ENCODE results near the gene MAPK4.
"Not testable (repeated sequence)": the region's sequence is repeated elsewhere in the genome, so short reads cannot be mapped to it uniquely, and the experiment has no call there.

The MAPK4 gene

GRCh38 chr18:50602466-50602865 is 42.6 kb downstream of the MAPK4 start:
- H3K9ac ChIP-seq (ENCODE audit: insufficient read length, low read depth): no peak overlapping the region
- no peak overlapping the region for H3K4me3 ChIP-seq (ENCODE audit: insufficient read length, low read depth)
- H3K9me3 ChIP-seq (ENCODE audit: insufficient read depth, low read length): no peaks in the 10 kb centered on the region
- H3K4me1 ChIP-seq (ENCODE audit: insufficient read depth, insufficient read length): no peaks in the 10 kb centered on the region
- no peaks in the 10 kb centered on the region for H3K36me3 ChIP-seq (ENCODE audit: insufficient read depth, insufficient read length, low read length)
- no peak for DNase-seq (ENCODE audit: low read depth, low spot score)
- TF ChIP-seq SUZ12 (IDR thresholded peaks at IDR 0.05; ENCODE audit: extremely low read depth, insufficient read depth, insufficient read length) (no peak), ZNF274 (IDR thresholded peaks at IDR 0.05; ENCODE audit: low read depth, low read length) (no peak), YY1 (IDR thresholded peaks at IDR 0.05; ENCODE audit: insufficient read depth, insufficient read length) (no peak)
- no peaks in the 10 kb centered on the region for H3K27me3 ChIP-seq (ENCODE audit: insufficient read depth, insufficient read length)

GRCh38 chr18:50606609-50607008 is 46.7 kb downstream of the MAPK4 start:
- H3K27me3 ChIP-seq (ENCODE audit: insufficient read depth, insufficient read length): no peaks in the 10 kb centered on the region
- H3K4me3 ChIP-seq (ENCODE audit: insufficient read length, low read depth): no peak overlapping the region
- no peaks in the 10 kb centered on the region for H3K4me1 ChIP-seq (ENCODE audit: insufficient read depth, insufficient read length)
- DNase-seq (ENCODE audit: low read depth, low spot score): no peak
- H3K36me3 ChIP-seq (ENCODE audit: insufficient read depth, insufficient read length, low read length): no peaks in the 10 kb centered on the region
- no peak overlapping the region for H3K9ac ChIP-seq (ENCODE audit: insufficient read length, low read depth)
- no peak for TF ChIP-seq YY1 (IDR thresholded peaks at IDR 0.05; ENCODE audit: insufficient read depth, insufficient read length)
- no peak for TF ChIP-seq ZNF274 (IDR thresholded peaks at IDR 0.05; ENCODE audit: low read depth, low read length)
- no peak for TF ChIP-seq SUZ12 (IDR thresholded peaks at IDR 0.05; ENCODE audit: extremely low read depth, insufficient read depth, insufficient read length)
- H3K9me3 ChIP-seq (ENCODE audit: insufficient read depth, low read length): peaks cover 14% of the 10 kb centered on the region

GRCh38 chr18:50607378-50607926 is 47.6 kb downstream of the MAPK4 start:
- H3K27me3 ChIP-seq (ENCODE audit: insufficient read depth, insufficient read length): no peaks in the 10 kb centered on the region
- H3K36me3 ChIP-seq (ENCODE audit: insufficient read depth, insufficient read length, low read length): no peaks in the 10 kb centered on the region
- no peak for DNase-seq (ENCODE audit: low read depth, low spot score)
- H3K9me3 ChIP-seq (ENCODE audit: insufficient read depth, low read length): peaks cover 14% of the 10 kb centered on the region
- H3K4me1 ChIP-seq (ENCODE audit: insufficient read depth, insufficient read length): no peaks in the 10 kb centered on the region
- no peak overlapping the region for H3K9ac ChIP-seq (ENCODE audit: insufficient read length, low read depth)
- no peak overlapping the region for H3K4me3 ChIP-seq (ENCODE audit: insufficient read length, low read depth)
- TF ChIP-seq ZNF274 (IDR thresholded peaks at IDR 0.05; ENCODE audit: low read depth, low read length) (no peak), YY1 (IDR thresholded peaks at IDR 0.05; ENCODE audit: insufficient read depth, insufficient read length) (no peak), SUZ12 (IDR thresholded peaks at IDR 0.05; ENCODE audit: extremely low read depth, insufficient read depth, insufficient read length) (no peak)

GRCh38 chr18:50609171-50609570 is 49.3 kb downstream of the MAPK4 start:
- H3K36me3 ChIP-seq (ENCODE audit: insufficient read depth, insufficient read length, low read length); H3K4me3 ChIP-seq (ENCODE audit: insufficient read length, low read depth); DNase-seq (ENCODE audit: low read depth, low spot score); H3K27me3 ChIP-seq (ENCODE audit: insufficient read depth, insufficient read length); H3K4me1 ChIP-seq (ENCODE audit: insufficient read depth, insufficient read length); H3K9ac ChIP-seq (ENCODE audit: insufficient read length, low read depth): not testable (repeated sequence)
- peaks cover 26% of the 10 kb centered on the region for H3K9me3 ChIP-seq (ENCODE audit: insufficient read depth, low read length)

- H3K4me3 ChIP-seq (ENCODE audit: insufficient read length, low read depth): no peak overlapping the region
- no peak overlapping the region for H3K9ac ChIP-seq (ENCODE audit: insufficient read length, low read depth)
- peaks cover 26% of the 10 kb centered on the region for H3K9me3 ChIP-seq (ENCODE audit: insufficient read depth, low read length)
- no peaks in the 10 kb centered on the region for H3K36me3 ChIP-seq (ENCODE audit: insufficient read depth, insufficient read length, low read length)
- no peaks in the 10 kb centered on the region for H3K27me3 ChIP-seq (ENCODE audit: insufficient read depth, insufficient read length)
- TF ChIP-seq YY1 (IDR thresholded peaks at IDR 0.05; ENCODE audit: insufficient read depth, insufficient read length): no peak
- no peak for TF ChIP-seq ZNF274 (IDR thresholded peaks at IDR 0.05; ENCODE audit: low read depth, low read length)
- no peak for TF ChIP-seq SUZ12 (IDR thresholded peaks at IDR 0.05; ENCODE audit: extremely low read depth, insufficient read depth, insufficient read length)
- no peak for DNase-seq (ENCODE audit: low read depth, low spot score)
- H3K4me1 ChIP-seq (ENCODE audit: insufficient read depth, insufficient read length): no peaks in the 10 kb centered on the region
Observed at GRCh38 chr18:50610349-50610748, 50.5 kb downstream of the MAPK4 start.

GRCh38 chr18:50611529-50611941 is 51.6 kb downstream of the MAPK4 start:
- no peak for DNase-seq (ENCODE audit: low read depth, low spot score)
- H3K27me3 ChIP-seq (ENCODE audit: insufficient read depth, insufficient read length): no peaks in the 10 kb centered on the region
- no peak overlapping the region for H3K4me3 ChIP-seq (ENCODE audit: insufficient read length, low read depth)
- no peak overlapping the region for H3K9ac ChIP-seq (ENCODE audit: insufficient read length, low read depth)
- no peaks in the 10 kb centered on the region for H3K36me3 ChIP-seq (ENCODE audit: insufficient read depth, insufficient read length, low read length)
- TF ChIP-seq ZNF274 (IDR thresholded peaks at IDR 0.05; ENCODE audit: low read depth, low read length): no peak
- TF ChIP-seq SUZ12 (IDR thresholded peaks at IDR 0.05; ENCODE audit: extremely low read depth, insufficient read depth, insufficient read length): no peak
- no peak for TF ChIP-seq YY1 (IDR thresholded peaks at IDR 0.05; ENCODE audit: insufficient read depth, insufficient read length)
- no peaks in the 10 kb centered on the region for H3K4me1 ChIP-seq (ENCODE audit: insufficient read depth, insufficient read length)
- peaks cover 26% of the 10 kb centered on the region for H3K9me3 ChIP-seq (ENCODE audit: insufficient read depth, low read length)

- Histone ChIP-seq H3K9me3 (ENCODE audit: insufficient read depth, low read length) (peaks cover 19% of the 10 kb centered on the region), H3K36me3 (ENCODE audit: insufficient read depth, insufficient read length, low read length) (no peaks in the 10 kb centered on the region), H3K9ac (ENCODE audit: insufficient read length, low read depth) (no peak overlapping the region), H3K4me1 (ENCODE audit: insufficient read depth, insufficient read length) (no peaks in the 10 kb centered on the region), H3K4me3 (ENCODE audit: insufficient read length, low read depth) (no peak overlapping the region), H3K27me3 (ENCODE audit: insufficient read depth, insufficient read length) (no peaks in the 10 kb centered on the region)
- TF ChIP-seq SUZ12 (IDR thresholded peaks at IDR 0.05; ENCODE audit: extremely low read depth, insufficient read depth, insufficient read length) (no peak), ZNF274 (IDR thresholded peaks at IDR 0.05; ENCODE audit: low read depth, low read length) (no peak), YY1 (IDR thresholded peaks at IDR 0.05; ENCODE audit: insufficient read depth, insufficient read length) (no peak)
- no peak for DNase-seq (ENCODE audit: low read depth, low spot score)
Observed at GRCh38 chr18:50614838-50615237, 55.0 kb downstream of the MAPK4 start.

Data from NT2/D1 (cell line).